GM18951 (cell line): ENCODE results near the gene BTN3A1.

ENCODE experiments used
- POLR2A ChIP-seq: IDR thresholded peaks from 4 replicates; pipeline ENCODE4 v1.6.1; 2011; ENCODE audit warnings: mild to moderate bottlenecking; ENCODE audit not compliant: insufficient read length, insufficient read depth; ENCODE audit errors: extremely low read depth
- in situ Hi-C: fragments of 300-500 bp; cut with MboI; formaldehyde crosslinking; loops from one replicate; pipeline ENCODE4 v1.12.0; 2022; ENCODE audit warnings: low sequenced_read_pairs, mixed read lengths, inconsistent platforms; ENCODE audit not compliant: unreplicated experiment

Gene BTN3A1

GRCh38 chr6:26387565-26387964 lies 14.5 kb upstream of the BTN3A1 start:
- no peak for TF ChIP-seq POLR2A
- in situ Hi-C loops, result no loop called here

GRCh38 chr6:26388014-26388413 lies 14.1 kb upstream of the BTN3A1 start:
- in situ Hi-C loops, result no loop called here
- no peak for TF ChIP-seq POLR2A

- no peak for TF ChIP-seq POLR2A
- in situ Hi-C loops, result no loop called here
Observed at GRCh38 chr6:26388441-26388840, 13.6 kb upstream of the BTN3A1 start.

- in situ Hi-C loops, result no loop called here
Observed at GRCh38 chr6:26389349-26389894, 12.7 kb upstream of the BTN3A1 start.

GRCh38 chr6:26390531-26390930 lies 11.5 kb upstream of the BTN3A1 start:
- in situ Hi-C loops, result no loop called here
- TF ChIP-seq POLR2A, result no peak

More at GRCh38 chr6:26389349-26389894, 12.7 kb upstream of the BTN3A1 start:
- TF ChIP-seq POLR2A, result no peak

DNA sequence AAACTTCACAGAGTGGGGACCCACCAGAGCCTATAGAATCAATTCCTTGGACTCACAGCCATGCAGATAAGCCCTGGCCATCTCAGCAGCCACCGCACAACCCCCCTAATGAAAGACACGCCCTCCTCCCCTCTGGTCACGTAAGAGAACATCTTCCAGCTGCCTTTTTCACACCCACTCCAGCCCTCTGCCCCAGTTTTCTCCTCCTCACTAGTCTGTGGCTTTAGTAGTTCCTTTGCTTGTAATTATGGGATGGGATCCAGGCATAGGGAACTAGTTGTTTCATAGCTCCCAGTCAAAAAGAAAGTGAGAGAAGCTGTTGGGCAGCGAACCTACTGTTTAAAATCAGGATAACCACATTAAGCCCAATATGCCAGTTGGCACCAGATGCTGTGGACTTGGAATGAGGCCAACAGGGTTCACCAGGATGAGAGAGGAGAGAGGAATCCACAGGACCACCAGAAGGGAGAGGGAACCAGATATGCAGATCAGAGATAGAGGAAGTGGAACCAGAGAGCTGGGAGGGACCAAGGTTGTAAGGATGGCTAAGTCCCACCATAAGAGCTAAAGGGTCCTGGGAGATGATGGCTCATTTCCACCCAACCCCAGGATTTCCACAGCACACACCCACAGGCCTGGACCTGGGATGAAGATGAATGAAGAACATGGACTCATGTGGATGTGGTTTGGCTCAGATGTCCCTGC lies 9.0 kb upstream of the BTN3A1 start:
- no peak for TF ChIP-seq POLR2A
- in situ Hi-C loops, result no loop called here

DNA sequence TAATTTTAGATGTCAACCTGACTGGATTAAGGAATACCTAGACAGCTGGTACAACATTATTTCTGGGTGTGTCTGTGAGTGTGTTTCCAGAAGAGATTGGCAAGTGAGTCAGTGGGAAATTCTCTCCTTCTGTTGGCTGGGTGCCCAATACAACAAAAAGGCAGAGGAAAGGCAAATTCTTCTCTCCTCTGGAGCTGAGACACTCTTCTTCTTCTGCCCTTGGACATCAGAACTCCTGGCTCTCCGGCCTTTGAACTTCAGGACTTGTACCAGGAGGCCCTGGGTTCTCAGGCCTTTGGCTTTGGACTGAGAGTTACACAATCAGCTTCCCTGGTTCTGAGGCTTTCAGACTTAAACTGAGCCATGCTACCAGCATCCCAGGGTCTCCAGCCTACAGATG lies 7.8 kb upstream of the BTN3A1 start:
- in situ Hi-C loops, result no loop called here
- TF ChIP-seq POLR2A, result no peak

DNA sequence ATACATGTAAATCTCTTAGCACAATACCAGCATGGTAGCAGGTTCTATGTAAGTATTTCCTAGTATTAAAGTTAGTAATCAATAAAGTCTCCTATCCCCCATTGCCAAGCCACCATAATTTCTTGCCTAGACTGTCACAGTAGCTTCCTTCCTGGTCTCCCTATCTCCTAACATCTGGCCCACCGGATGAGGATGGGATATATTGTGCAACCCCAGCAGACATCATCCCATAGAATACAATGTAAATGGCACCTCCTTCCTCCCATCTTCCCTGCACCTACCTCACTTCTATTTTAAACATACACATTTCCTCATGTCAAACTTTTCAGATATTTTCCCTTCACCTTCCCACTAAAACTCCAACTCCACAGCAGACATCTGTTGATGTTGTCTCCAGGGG lies 3.5 kb upstream of the BTN3A1 start:
- no peak for TF ChIP-seq POLR2A
- in situ Hi-C loops, result no loop called here

GRCh38 chr6:26400626-26401025 lies 1.4 kb upstream of the BTN3A1 start:
- no peak for TF ChIP-seq POLR2A

DNA sequence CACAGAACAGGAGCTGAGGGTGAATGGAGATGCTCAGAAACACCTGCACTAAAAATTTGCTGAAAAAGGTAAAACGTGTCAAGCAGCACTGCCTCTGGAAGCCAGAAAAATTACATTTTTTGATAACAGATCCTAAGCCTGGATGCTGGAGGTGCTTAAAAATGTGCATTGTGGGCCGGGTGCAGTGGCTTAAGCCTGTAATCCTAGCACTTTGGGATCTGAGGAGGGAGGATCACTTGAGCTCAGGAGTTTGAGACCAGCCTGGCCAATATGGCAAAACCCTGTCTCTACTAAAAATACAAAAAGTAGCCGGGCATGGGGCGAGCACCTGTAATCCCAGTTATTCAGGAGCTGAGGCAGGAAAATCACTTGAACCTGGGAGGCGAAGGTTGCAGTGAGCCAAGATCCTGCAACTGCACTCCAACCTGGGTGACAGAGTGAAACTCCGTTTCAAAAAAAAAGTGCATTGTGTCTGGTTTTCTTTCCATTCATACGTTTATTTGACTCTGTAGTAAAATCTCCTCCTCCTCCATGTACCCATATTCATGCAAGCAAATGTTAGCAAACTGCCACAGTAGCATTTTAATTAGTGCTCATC lies 587 bp upstream of the BTN3A1 start:
- no peak for TF ChIP-seq POLR2A
- in situ Hi-C loops, result no loop called here

More at GRCh38 chr6:26400626-26401025, 1.4 kb upstream of the BTN3A1 start:
- in situ Hi-C loops, result no loop called here

DNA sequence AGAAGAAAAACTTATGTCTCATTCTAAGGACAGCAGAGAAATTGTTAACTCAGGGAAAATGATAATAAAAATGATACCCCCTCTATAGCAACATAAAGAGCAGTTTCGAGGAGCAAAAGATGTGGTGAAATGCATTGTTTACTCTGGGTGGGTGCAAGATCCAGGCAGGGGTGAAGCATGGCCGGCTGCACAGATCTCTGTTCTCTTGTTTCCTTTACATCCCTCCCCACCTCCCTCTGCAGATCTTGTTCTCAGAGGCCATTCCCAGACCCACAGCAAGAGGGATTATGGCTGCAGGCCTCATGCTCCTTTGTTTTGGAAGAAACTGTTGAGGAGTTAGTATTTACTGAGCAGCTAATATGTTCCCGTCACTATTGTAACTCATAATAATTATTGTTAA lies 1.8 kb downstream of the BTN3A1 start:
- TF ChIP-seq POLR2A, result no peak
- in situ Hi-C loops, result no loop called here

GRCh38 chr6:26404546-26404945 lies 2.5 kb downstream of the BTN3A1 start:
- in situ Hi-C loops, result no loop called here
- TF ChIP-seq POLR2A, result no peak

GRCh38 chr6:26408828-26409730 lies 7.0 kb downstream of the BTN3A1 start:
- in situ Hi-C loops, result no loop called here

More at GRCh38 chr6:26408828-26409730, 7.0 kb downstream of the BTN3A1 start:
- TF ChIP-seq POLR2A, result no peak
